ENCODE data around the gene NEFH. TPM values are rescaled to one million over a fixed set of nuclear protein-coding genes. Genes with fewer than 3 reads are reported as not detected.

NEFH gene
- total RNA-seq, 4 donors from 2014 or later = 0.30 to 1.0 (median 0.78) TPM; not detected in 1

DNA sequence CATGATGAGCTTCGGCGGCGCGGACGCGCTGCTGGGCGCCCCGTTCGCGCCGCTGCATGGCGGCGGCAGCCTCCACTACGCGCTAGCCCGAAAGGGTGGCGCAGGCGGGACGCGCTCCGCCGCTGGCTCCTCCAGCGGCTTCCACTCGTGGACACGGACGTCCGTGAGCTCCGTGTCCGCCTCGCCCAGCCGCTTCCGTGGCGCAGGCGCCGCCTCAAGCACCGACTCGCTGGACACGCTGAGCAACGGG is 169 bp downstream of the NEFH start:
- Histone ChIP-seq H3K9me3 (no peaks in the 10 kb centered on the region), H3K4me1 (peaks cover 0 to 45% (median 7%) of the 10 kb centered on the region in 4 donors), H3K36me3 (peaks cover 0 to 10% (median 0%) of the 10 kb centered on the region in 3 donors), H3K27ac (no peak overlapping the region), H3K4me3 (peak overlapping the region in 3 of 4 donors; percentile 9 to 44 (median 21)), H3K27me3 (peaks cover 4 to 79% of the 10 kb centered on the region in 2 donors)
- 3% methylated on average over 17 of the region's 39 CpGs; no CpG with 5 or more reads in 1 of the 2 donors for WGBS, 2 donors
- TF ChIP-seq EP300 (IDR thresholded peaks at IDR 0.05) (no peak), POLR2A (IDR thresholded peaks at IDR 0.05) (no peak)
- TF ChIP-seq, protein P1, sequence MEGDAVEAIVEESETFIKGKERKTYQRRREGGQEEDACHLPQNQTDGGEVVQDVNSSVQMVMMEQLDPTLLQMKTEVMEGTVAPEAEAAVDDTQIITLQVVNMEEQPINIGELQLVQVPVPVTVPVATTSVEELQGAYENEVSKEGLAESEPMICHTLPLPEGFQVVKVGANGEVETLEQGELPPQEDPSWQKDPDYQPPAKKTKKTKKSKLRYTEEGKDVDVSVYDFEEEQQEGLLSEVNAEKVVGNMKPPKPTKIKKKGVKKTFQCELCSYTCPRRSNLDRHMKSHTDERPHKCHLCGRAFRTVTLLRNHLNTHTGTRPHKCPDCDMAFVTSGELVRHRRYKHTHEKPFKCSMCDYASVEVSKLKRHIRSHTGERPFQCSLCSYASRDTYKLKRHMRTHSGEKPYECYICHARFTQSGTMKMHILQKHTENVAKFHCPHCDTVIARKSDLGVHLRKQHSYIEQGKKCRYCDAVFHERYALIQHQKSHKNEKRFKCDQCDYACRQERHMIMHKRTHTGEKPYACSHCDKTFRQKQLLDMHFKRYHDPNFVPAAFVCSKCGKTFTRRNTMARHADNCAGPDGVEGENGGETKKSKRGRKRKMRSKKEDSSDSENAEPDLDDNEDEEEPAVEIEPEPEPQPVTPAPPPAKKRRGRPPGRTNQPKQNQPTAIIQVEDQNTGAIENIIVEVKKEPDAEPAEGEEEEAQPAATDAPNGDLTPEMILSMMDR (IDR thresholded peaks at IDR 0.05) = no peak
- DNase-seq (ENCODE audit: low spot score in 2 of 2) = no peak

DNA sequence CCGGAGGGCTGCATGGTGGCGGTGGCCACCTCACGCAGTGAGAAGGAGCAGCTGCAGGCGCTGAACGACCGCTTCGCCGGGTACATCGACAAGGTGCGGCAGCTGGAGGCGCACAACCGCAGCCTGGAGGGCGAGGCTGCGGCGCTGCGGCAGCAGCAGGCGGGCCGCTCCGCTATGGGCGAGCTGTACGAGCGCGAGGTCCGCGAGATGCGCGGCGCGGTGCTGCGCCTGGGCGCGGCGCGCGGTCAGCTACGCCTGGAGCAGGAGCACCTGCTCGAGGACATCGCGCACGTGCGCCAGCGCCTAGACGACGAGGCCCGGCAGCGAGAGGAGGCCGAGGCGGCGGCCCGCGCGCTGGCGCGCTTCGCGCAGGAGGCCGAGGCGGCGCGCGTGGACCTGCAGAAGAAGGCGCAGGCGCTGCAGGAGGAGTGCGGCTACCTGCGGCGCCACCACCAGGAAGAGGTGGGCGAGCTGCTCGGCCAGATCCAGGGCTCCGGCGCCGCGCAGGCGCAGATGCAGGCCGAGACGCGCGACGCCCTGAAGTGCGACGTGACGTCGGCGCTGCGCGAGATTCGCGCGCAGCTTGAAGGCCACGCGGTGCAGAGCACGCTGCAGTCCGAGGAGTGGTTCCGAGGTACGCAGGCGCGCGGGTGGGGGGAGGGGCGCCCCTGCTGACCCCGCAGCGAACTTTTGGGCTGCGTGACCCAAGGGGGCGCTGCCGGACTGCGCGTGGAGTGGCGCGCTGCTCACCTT is 670 bp downstream of the NEFH start:
- H3K27me3 ChIP-seq = peaks cover 4 to 75% of the 10 kb centered on the region in 2 donors
- 4 to 6% methylated on average over 31 to 41 of the region's 107 CpGs for WGBS, 2 donors

DNA sequence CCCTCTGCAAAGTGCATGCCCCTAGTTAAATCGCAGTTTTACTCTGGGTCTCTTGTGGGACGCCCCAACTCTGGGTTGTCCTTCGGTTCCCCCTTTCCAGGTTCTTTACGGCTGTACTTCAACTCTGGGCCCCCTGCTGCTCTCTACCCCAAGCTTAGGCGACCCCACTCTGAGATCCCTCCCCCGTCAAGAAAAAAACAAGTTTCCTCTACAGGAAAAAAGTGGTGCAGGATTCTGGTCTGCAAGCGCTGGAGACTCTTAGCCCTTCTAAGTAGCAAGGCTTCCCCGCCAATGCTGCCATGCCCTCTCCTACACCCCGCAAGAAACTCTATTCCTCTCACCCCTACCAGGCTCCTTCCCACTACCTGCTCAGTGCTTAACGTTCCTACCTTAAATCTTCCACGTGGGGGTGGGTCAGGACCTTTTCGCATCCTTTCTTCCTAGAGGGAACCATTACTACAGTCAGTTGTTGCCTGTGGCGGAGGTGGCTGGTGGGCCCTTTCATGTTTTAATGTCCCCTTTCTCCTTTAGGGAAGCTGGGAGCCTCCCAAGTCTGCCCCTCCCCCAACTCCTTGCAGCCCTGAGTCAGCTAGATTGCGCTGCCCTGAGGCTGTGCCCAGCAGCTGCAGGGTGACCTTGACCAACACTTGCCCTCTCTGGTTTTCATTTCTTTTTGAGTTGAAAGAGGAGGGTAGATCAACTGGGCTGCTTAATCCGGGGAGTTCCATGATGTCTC is 1.4 kb downstream of the NEFH start:
- Histone ChIP-seq H3K27ac (no peak overlapping the region), H3K36me3 (peaks cover 0 to 18% (median 0%) of the 10 kb centered on the region in 3 donors), H3K9me3 (no peaks in the 10 kb centered on the region), H3K4me1 (peaks cover 0 to 45% (median 7%) of the 10 kb centered on the region in 4 donors), H3K27me3 (peaks cover 4 to 69% of the 10 kb centered on the region in 2 donors), H3K4me3 (peak overlapping the region in 2 of 4 donors; percentile 9 to 44)
- no peak for DNase-seq (ENCODE audit: low spot score in 2 of 2)
- no peak for TF ChIP-seq POLR2A (IDR thresholded peaks at IDR 0.05)
- WGBS, 2 donors = 12% methylated on average over 15 of the region's 15 CpGs

More for the DNA sequence above, 670 bp downstream of the NEFH start:
- no peak for TF ChIP-seq EP300 (IDR thresholded peaks at IDR 0.05)
- no peak for TF ChIP-seq POLR2A (IDR thresholded peaks at IDR 0.05)
- TF ChIP-seq, protein P1 (IDR thresholded peaks at IDR 0.05) = peak in 1 of 5 experiments; percentile 9
- DNase-seq (ENCODE audit: low spot score in 2 of 2) = no peak
- Histone ChIP-seq H3K9me3 (no peaks in the 10 kb centered on the region), H3K27ac (no peak overlapping the region), H3K4me3 (peak overlapping the region in 3 of 4 donors; percentile 9 to 44 (median 21)), H3K4me1 (peaks cover 0 to 45% (median 7%) of the 10 kb centered on the region in 4 donors), H3K36me3 (peaks cover 0 to 15% (median 0%) of the 10 kb centered on the region in 3 donors)

DNA sequence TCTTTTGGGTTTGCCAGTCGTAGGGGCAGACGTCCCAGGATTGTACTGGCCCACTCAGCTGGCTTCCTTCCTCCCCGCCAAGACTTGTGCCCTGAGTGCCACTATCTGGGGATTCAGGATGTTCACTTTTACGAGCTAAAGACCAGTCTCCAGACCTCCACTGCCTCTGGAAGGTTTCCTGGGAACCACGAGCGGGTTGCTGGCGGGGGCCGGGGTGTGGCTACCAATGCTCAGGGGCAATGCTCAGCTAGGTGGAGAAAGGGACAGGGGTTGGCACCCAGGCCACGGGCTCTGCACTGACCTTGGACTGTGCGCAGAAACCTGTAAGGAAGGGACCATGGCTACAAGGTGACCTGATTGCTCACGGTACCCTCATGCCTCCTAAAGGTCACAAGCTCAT is 2.2 kb downstream of the NEFH start:
- H3K36me3 ChIP-seq = peaks cover 0 to 18% (median 0%) of the 10 kb centered on the region in 3 donors
- WGBS, 2 donors = 75 to 78% methylated on average over 10 to 11 of the region's 11 CpGs
- peaks cover 4 to 61% of the 10 kb centered on the region in 2 donors for H3K27me3 ChIP-seq
- no peak overlapping the region for H3K4me3 ChIP-seq
- TF ChIP-seq EP300 (IDR thresholded peaks at IDR 0.05) = no peak
- TF ChIP-seq POLR2A (IDR thresholded peaks at IDR 0.05) = no peak
- TF ChIP-seq, protein P1 (IDR thresholded peaks at IDR 0.05) = no peak
- peaks cover 0 to 45% (median 7%) of the 10 kb centered on the region in 4 donors for H3K4me1 ChIP-seq
- H3K27ac ChIP-seq = no peak overlapping the region
- H3K9me3 ChIP-seq = no peaks in the 10 kb centered on the region
- DNase-seq (ENCODE audit: low spot score in 2 of 2) = no peak

DNA sequence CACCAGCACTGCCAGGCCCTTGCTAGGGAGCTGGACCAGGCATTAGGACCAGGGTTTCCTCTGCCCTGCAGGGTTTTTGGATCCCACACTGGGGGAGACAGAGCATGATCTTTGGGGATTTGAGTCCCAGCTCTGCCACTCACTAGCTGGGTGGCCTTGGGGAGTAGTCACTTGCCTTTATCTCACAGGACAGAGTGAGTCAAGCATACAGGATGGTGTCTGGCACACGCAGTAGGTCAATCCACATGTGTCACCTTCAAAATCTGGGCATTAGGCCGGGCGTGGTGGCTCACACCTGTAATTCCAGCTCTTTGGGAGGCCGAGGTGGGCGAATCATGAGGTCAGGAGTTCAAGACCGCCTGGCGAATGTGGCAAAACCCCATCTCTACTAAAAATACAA is 2.7 kb downstream of the NEFH start:
- TF ChIP-seq EP300 (IDR thresholded peaks at IDR 0.05) (no peak), POLR2A (IDR thresholded peaks at IDR 0.05) (no peak)
- TF ChIP-seq, protein P1 (IDR thresholded peaks at IDR 0.05) = no peak
- Histone ChIP-seq H3K27ac (no peak overlapping the region), H3K4me3 (no peak overlapping the region), H3K27me3 (peaks cover 4 to 56% of the 10 kb centered on the region in 2 donors), H3K4me1 (peaks cover 0 to 43% (median 7%) of the 10 kb centered on the region in 4 donors), H3K9me3 (no peaks in the 10 kb centered on the region), H3K36me3 (peaks cover 0 to 21% (median 0%) of the 10 kb centered on the region in 3 donors)
- 93 to 97% methylated on average over 7 of the region's 7 CpGs for WGBS, 2 donors
- DNase-seq (ENCODE audit: low spot score in 2 of 2) = no peak
